Dedifferentiated amniotic fluid mesenchymal stem cell (primary cell): ENCODE data around the gene ABLIM2.

Experiments used
- DNase-seq: peaks from one replicate; pipeline ENCODE4 v3.0.0-alpha.2; 2016; ENCODE audit errors: extremely low spot score

The ABLIM2 gene

GRCh38 chr4:8158710-8159536, at the start of gene ABLIM2:
ABLIM2 (minus strand) TSS chr4:8158813; CDS start chr4:8158689, 124 bp downstream.
- DNase-seq, result peak; percentile 92

- DNase-seq, result no peak
These were observed 48.7 kb upstream of the ABLIM2 start for GRCh38 chr4:8207314-8207713.

GRCh38 chr4:8205749-8206611, 47.4 kb upstream of the ABLIM2 start:
- DNase-seq, result no peak

- no peak for DNase-seq
These were observed 46.7 kb upstream of the ABLIM2 start for GRCh38 chr4:8205241-8205707.

- DNase-seq, result no peak
These were observed 46.1 kb upstream of the ABLIM2 start for GRCh38 chr4:8204576-8205227.

GRCh38 chr4:8203817-8204216, 45.2 kb upstream of the ABLIM2 start:
- DNase-seq, result no peak

- no peak for DNase-seq
These were observed 44.4 kb upstream of the ABLIM2 start for GRCh38 chr4:8203052-8203401.

- no peak for DNase-seq
These were observed 43.8 kb upstream of the ABLIM2 start for GRCh38 chr4:8202108-8203051.

GRCh38 chr4:8201321-8201781, 42.7 kb upstream of the ABLIM2 start:
- no peak for DNase-seq

GRCh38 chr4:8200302-8200975, 41.8 kb upstream of the ABLIM2 start:
- DNase-seq, result no peak

- DNase-seq, result no peak
These were observed 41.1 kb upstream of the ABLIM2 start for GRCh38 chr4:8199594-8200301.

GRCh38 chr4:8198906-8199593, 40.4 kb upstream of the ABLIM2 start, which contains the start of gene SH3TC1:
SH3TC1 (plus strand) TSS chr4:8199290; CDS start chr4:8205195, 5,905 bp downstream.
- peak; percentile 66 for DNase-seq

- no peak for DNase-seq
These were observed 39.7 kb upstream of the ABLIM2 start for GRCh38 chr4:8198206-8198905.

- DNase-seq, result no peak
These were observed 38.9 kb upstream of the ABLIM2 start for GRCh38 chr4:8197521-8197920.

GRCh38 chr4:8195841-8196458, 37.3 kb upstream of the ABLIM2 start:
- DNase-seq, result no peak

GRCh38 chr4:8195431-8195830, 36.8 kb upstream of the ABLIM2 start:
- DNase-seq, result no peak

GRCh38 chr4:8194306-8195242, 36.0 kb upstream of the ABLIM2 start:
- no peak for DNase-seq
